Brain microvascular endothelial cell (primary cell): ENCODE data around the gene LRP1B.

Source experiments
- DNase-seq: peaks from one replicate; pipeline ENCODE4 v3.0.0-alpha.2; 2020
- H3K27ac ChIP-seq: fragments of 250-450 bp; sonication (Bioruptor Pico); 2 replicates; pipeline ENCODE4 v1.5.1; 2020; ENCODE audit warnings: mild to moderate bottlenecking, moderate library complexity
- H3K27me3 ChIP-seq: fragments of 250-450 bp; sonication (Bioruptor Pico); replicated peaks from 2 replicates; pipeline ENCODE4 v1.5.1; 2020; ENCODE audit warnings: mild to moderate bottlenecking
- H3K36me3 ChIP-seq: fragments of 250-450 bp; sonication (Bioruptor Pico); replicated peaks from 2 replicates; pipeline ENCODE4 v1.5.1; 2020; ENCODE audit warnings: mild to moderate bottlenecking
- H3K4me3 ChIP-seq: 2 replicates; pipeline ENCODE4 v1.5.1; 2011; ENCODE audit warnings: low read depth, mild to moderate bottlenecking, control low read depth, low read length, moderate library complexity
- CTCF ChIP-seq: IDR thresholded peaks from 2 replicates; pipeline ENCODE4 v1.5.1; 2011; ENCODE audit warnings: low read depth, mild to moderate bottlenecking, moderate library complexity, low read length, control low read depth, inconsistent platforms; ENCODE audit errors: missing control alignments
- in situ Hi-C: cut with HindIII; loops from 2 replicates; pipeline ENCODE4 v1.10.0; 2017; ENCODE audit warnings: low sequenced_read_pairs, low pct_ligation_motif_present

The LRP1B gene

GRCh38 chr2:141482697-141483096 lies 648.1 kb downstream of the LRP1B start:
- no peak overlapping the region for H3K27ac ChIP-seq
- H3K4me3 ChIP-seq: no peak overlapping the region
- in situ Hi-C loops: no loop called here
- no peak for TF ChIP-seq CTCF
- H3K27me3 ChIP-seq: no peaks in the 10 kb centered on the region
- no peaks in the 10 kb centered on the region for H3K36me3 ChIP-seq
- DNase-seq: no peak

DNA sequence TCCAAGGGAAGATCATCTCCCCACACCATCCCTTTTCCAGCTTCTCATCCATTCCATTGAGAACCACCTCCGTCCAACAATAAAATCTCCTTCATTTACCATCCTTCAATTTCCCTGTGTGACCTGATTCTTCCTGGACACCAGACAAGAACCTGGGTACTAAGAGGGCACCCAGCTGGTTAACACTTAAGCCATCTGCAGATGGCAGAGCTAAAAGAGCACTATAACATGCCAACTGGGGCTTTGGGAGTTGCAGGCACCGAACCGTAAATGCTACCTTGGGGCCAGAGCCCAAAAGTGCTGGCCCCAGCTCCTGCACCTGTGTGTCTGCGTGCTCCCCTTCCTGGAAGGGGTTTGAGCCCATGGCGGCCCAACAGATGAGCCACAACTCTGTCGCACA lies 655.0 kb downstream of the LRP1B start:
- no peak overlapping the region for H3K27ac ChIP-seq
- H3K27me3 ChIP-seq: no peaks in the 10 kb centered on the region
- in situ Hi-C loops: no loop called here
- no peak overlapping the region for H3K4me3 ChIP-seq
- no peak for TF ChIP-seq CTCF
- H3K36me3 ChIP-seq: no peaks in the 10 kb centered on the region
- no peak for DNase-seq

GRCh38 chr2:141468761-141469160 lies 662.1 kb downstream of the LRP1B start:
- Histone ChIP-seq H3K27ac (no peak overlapping the region), H3K27me3 (no peaks in the 10 kb centered on the region), H3K36me3 (no peaks in the 10 kb centered on the region), H3K4me3 (no peak overlapping the region)
- in situ Hi-C loops: no loop called here
- no peak for DNase-seq
- TF ChIP-seq CTCF: no peak

- Histone ChIP-seq H3K27me3 (no peaks in the 10 kb centered on the region), H3K36me3 (no peaks in the 10 kb centered on the region), H3K4me3 (no peak overlapping the region), H3K27ac (no peak overlapping the region)
- in situ Hi-C loops: no loop called here
- DNase-seq: no peak
- no peak for TF ChIP-seq CTCF
Observed at GRCh38 chr2:141467331-141467730, 663.5 kb downstream of the LRP1B start.

GRCh38 chr2:141464995-141465394 lies 665.8 kb downstream of the LRP1B start:
- no peak overlapping the region for H3K27ac ChIP-seq
- H3K27me3 ChIP-seq: no peaks in the 10 kb centered on the region
- H3K4me3 ChIP-seq: no peak overlapping the region
- H3K36me3 ChIP-seq: no peaks in the 10 kb centered on the region
- DNase-seq: no peak
- in situ Hi-C loops: no loop called here
- no peak for TF ChIP-seq CTCF

DNA sequence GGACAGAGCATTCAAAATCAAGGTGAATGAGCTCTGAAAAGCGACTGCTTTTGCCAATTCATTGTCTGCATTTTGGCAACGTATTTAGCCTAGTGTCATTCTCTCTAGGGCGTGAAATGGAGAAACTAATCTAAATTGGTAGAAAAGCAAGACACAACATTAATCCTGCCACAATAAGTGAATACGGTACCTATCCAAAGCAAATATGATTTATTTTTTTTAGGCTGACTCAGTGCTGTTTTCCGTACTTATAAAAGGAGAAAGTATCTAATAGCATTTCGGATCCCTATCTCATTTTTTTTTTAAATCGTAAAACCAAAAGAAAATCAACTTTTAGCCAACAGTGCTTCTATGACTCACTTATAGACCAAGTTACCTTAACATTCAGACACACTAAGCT lies 672.5 kb downstream of the LRP1B start:
- DNase-seq: no peak
- Histone ChIP-seq H3K36me3 (no peaks in the 10 kb centered on the region), H3K27me3 (no peaks in the 10 kb centered on the region), H3K27ac (no peak overlapping the region), H3K4me3 (no peak overlapping the region)
- in situ Hi-C loops: no loop called here
- no peak for TF ChIP-seq CTCF
